ENCODE data around the gene TSSK6. TPM values are rescaled to one million over a fixed set of nuclear protein-coding genes. Genes with fewer than 3 reads are reported as not detected.

Gene TSSK6
- total RNA-seq, 1 experiment from 2014 or later = 4.7 TPM

DNA sequence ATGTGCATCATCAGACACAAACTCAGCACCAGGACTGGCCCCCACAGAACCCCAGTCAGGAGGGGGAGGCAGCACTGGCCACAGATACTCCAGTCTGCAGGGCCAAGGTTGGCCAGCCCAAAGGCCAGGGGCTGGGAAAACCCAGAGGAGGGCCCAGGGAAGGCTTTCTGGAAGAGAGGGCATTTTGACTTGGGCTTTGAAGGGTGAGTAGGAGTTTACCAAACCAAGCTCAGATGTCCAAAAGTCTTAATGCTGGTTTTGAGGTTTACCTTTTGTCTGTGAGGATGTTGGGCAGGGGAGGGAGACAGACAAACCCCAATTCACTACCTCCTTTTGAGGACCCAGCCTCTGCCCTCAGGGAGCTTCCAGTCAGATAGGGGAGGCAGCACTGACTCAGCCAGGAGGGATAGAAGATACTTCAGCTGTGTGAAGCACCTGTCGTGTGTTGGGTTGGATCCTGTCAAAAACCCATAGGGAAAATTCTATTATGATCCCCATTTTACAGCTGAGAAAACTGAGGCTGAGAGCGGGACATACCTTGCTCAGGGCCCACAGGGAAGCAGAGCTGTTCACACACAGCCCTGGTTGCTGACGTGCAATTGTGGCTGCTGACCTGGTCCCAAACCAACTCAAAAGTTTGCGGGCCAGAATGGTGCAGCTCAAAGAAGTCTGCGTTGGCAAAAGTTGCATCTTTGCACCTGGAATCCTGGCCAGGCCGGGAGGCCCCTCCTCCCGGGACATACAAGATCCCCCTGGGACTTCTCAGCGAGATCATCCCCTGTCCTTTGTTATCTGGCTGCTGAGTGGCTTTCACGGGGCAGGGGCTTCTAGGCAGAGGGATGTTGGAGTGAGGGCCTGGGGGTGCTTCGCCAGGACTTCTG, 35.9 kb upstream of the TSSK6 start:
- DNase-seq (ENCODE audit: low spot score) = no peak
- ChIA-PET CTCF (interaction anchor here (0.5 to 9.9 kb wide), 6 partner anchors 9 to 267 kb away, joined by 3 to 408 read pairs (median 4); partner anchors contain the start of genes CILP2, GMIP and YJEFN3), POLR2A (interaction anchor here (0.6 to 0.7 kb wide), 3 partner anchors 23 to 614 kb away, joined by 3 to 4 read pairs (median 3); partner anchors contain the start of gene YJEFN3)
- Mint-ChIP-seq H3K27ac (no peak overlapping the region), H3K9me3 (no peaks in the 10 kb centered on the region), H3K4me3 (no peak overlapping the region), H3K36me3 (no peaks in the 10 kb centered on the region), H3K4me1 (no peaks in the 10 kb centered on the region), H3K27me3 (ENCODE audit: low read depth) (no peaks in the 10 kb centered on the region)
- no peak for ATAC-seq
- TF ChIP-seq GTF2I (CRISPR knock-in tag; conservative IDR thresholded peaks at IDR 0.05) (peak; percentile 35; the same call in 1 of the 2 replicates), ZNF317 (CRISPR knock-in tag; IDR thresholded peaks at IDR 0.05; ENCODE audit: borderline replicate concordance, low read depth) (no peak)

DNA sequence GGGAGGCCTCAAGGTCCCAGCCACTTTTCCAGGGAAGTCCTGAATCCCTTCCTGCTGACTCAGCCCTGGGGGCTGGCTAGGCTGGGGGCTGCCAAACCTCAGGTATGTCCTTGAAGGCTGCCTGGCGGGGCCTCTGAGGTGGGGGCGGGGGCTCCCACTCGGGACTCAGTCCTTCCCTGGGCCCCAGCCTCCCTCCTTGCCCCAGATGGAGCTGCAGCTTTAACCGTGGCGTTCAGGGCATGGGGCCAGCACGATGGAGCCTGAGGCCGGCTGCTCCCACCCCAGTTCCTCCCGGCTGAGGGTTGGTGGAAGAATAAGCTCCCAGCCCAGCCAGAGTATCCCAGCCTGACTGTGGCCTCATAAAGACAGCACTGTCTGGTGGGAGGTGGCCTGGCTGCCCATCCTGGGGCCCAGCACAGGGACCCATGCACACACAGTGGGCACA, 35.2 kb upstream of the TSSK6 start:
- Mint-ChIP-seq H3K4me3 (no peak overlapping the region), H3K27ac (no peak overlapping the region), H3K4me1 (no peaks in the 10 kb centered on the region), H3K27me3 (ENCODE audit: low read depth) (no peaks in the 10 kb centered on the region), H3K9me3 (no peaks in the 10 kb centered on the region), H3K36me3 (no peaks in the 10 kb centered on the region)
- DNase-seq (ENCODE audit: low spot score) = no peak
- POLR2A ChIA-PET = interaction anchor here (0.7 kb wide), 1 partner anchor 22 kb away, joined by 3 read pairs; the partner anchor contains the start of gene YJEFN3
- TF ChIP-seq MYBL2 (CRISPR knock-in tag; IDR thresholded peaks at IDR 0.05) (no peak), ZNF671 (CRISPR knock-in tag; IDR thresholded peaks at IDR 0.05) (no peak), RORB (CRISPR knock-in tag; IDR thresholded peaks at IDR 0.05) (no peak), ELF4 (CRISPR knock-in tag; IDR thresholded peaks at IDR 0.05; ENCODE audit: low read depth) (no peak)
- TF ChIP-seq, protein P1, sequence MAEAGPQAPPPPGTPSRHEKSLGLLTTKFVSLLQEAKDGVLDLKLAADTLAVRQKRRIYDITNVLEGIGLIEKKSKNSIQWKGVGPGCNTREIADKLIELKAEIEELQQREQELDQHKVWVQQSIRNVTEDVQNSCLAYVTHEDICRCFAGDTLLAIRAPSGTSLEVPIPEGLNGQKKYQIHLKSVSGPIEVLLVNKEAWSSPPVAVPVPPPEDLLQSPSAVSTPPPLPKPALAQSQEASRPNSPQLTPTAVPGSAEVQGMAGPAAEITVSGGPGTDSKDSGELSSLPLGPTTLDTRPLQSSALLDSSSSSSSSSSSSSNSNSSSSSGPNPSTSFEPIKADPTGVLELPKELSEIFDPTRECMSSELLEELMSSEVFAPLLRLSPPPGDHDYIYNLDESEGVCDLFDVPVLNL (CRISPR knock-in tag; IDR thresholded peaks at IDR 0.05; ENCODE audit: borderline replicate concordance, low read depth) = no peak
- ATAC-seq = no peak
- CTCF ChIA-PET = interaction anchor here (0.5 to 9.9 kb wide), 3 partner anchors 16 to 266 kb away, joined by 3 to 408 read pairs (median 7); partner anchors contain the start of genes CILP2, GMIP and YJEFN3

DNA sequence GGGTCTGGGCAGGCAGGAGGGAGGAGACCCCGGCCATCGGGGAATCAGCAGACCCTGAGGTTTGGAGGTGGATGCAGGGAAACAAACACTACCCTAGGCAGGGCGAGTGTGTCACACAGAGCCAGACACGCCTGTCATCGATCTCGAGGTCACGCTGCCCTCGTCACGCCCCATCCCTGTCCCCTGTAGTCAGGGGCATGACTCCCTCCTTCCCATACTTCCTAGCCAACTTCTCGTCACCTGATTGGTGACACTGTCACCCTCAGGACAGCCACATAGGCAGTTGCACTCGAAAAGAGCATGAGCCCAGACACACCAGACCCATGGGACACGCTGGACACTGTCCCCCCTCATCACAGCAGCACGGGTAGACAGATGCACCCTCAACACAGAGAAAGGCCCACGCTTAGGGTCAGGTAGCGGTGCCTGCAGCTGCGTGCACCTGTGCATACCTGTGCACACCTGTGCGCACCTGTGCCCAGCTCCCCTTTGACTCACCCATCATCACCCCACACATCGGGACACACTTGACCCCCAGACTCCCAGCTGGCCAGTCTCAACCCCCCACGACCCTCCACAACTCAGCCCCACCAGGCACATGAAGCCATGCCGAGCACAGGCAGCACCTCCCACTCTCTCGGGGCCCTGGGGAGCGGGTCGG, 34.6 kb upstream of the TSSK6 start:
- H3K27ac Mint-ChIP-seq = peak overlapping the region; percentile 51; the same call in 1 of the 2 replicates
- H3K4me3 Mint-ChIP-seq = no peak overlapping the region
- TF ChIP-seq NR2C2 (CRISPR knock-in tag; IDR thresholded peaks at IDR 0.05) = no peak
- TF ChIP-seq ELF4 (CRISPR knock-in tag; IDR thresholded peaks at IDR 0.05; ENCODE audit: low read depth) = no peak
- TF ChIP-seq, protein P2, sequence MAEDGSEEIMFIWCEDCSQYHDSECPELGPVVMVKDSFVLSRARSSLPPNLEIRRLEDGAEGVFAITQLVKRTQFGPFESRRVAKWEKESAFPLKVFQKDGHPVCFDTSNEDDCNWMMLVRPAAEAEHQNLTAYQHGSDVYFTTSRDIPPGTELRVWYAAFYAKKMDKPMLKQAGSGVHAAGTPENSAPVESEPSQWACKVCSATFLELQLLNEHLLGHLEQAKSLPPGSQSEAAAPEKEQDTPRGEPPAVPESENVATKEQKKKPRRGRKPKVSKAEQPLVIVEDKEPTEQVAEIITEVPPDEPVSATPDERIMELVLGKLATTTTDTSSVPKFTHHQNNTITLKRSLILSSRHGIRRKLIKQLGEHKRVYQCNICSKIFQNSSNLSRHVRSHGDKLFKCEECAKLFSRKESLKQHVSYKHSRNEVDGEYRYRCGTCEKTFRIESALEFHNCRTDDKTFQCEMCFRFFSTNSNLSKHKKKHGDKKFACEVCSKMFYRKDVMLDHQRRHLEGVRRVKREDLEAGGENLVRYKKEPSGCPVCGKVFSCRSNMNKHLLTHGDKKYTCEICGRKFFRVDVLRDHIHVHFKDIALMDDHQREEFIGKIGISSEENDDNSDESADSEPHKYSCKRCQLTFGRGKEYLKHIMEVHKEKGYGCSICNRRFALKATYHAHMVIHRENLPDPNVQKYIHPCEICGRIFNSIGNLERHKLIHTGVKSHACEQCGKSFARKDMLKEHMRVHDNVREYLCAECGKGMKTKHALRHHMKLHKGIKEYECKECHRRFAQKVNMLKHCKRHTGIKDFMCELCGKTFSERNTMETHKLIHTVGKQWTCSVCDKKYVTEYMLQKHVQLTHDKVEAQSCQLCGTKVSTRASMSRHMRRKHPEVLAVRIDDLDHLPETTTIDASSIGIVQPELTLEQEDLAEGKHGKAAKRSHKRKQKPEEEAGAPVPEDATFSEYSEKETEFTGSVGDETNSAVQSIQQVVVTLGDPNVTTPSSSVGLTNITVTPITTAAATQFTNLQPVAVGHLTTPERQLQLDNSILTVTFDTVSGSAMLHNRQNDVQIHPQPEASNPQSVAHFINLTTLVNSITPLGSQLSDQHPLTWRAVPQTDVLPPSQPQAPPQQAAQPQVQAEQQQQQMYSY (CRISPR knock-in tag; IDR thresholded peaks at IDR 0.05) = no peak
- TF ChIP-seq ZBTB21 (CRISPR knock-in tag; IDR thresholded peaks at IDR 0.05; ENCODE audit: borderline replicate concordance) = no peak
- TF ChIP-seq, protein P3, sequence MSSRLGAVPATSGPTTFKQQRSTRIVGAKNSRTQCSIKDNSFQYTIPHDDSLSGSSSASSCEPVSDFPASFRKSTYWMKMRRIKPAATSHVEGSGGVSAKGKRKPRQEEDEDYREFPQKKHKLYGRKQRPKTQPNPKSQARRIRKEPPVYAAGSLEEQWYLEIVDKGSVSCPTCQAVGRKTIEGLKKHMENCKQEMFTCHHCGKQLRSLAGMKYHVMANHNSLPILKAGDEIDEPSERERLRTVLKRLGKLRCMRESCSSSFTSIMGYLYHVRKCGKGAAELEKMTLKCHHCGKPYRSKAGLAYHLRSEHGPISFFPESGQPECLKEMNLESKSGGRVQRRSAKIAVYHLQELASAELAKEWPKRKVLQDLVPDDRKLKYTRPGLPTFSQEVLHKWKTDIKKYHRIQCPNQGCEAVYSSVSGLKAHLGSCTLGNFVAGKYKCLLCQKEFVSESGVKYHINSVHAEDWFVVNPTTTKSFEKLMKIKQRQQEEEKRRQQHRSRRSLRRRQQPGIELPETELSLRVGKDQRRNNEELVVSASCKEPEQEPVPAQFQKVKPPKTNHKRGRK (CRISPR knock-in tag; IDR thresholded peaks at IDR 0.05; ENCODE audit: borderline replicate concordance) = no peak
- TF ChIP-seq TP53 (CRISPR knock-in tag; IDR thresholded peaks at IDR 0.05) = no peak
- TF ChIP-seq RELA (CRISPR knock-in tag; IDR thresholded peaks at IDR 0.05; ENCODE audit: borderline replicate concordance) = no peak
- no peak for TF ChIP-seq NFYB (CRISPR knock-in tag; conservative IDR thresholded peaks at IDR 0.05; ENCODE audit: low read depth)
- TF ChIP-seq, protein P4, sequence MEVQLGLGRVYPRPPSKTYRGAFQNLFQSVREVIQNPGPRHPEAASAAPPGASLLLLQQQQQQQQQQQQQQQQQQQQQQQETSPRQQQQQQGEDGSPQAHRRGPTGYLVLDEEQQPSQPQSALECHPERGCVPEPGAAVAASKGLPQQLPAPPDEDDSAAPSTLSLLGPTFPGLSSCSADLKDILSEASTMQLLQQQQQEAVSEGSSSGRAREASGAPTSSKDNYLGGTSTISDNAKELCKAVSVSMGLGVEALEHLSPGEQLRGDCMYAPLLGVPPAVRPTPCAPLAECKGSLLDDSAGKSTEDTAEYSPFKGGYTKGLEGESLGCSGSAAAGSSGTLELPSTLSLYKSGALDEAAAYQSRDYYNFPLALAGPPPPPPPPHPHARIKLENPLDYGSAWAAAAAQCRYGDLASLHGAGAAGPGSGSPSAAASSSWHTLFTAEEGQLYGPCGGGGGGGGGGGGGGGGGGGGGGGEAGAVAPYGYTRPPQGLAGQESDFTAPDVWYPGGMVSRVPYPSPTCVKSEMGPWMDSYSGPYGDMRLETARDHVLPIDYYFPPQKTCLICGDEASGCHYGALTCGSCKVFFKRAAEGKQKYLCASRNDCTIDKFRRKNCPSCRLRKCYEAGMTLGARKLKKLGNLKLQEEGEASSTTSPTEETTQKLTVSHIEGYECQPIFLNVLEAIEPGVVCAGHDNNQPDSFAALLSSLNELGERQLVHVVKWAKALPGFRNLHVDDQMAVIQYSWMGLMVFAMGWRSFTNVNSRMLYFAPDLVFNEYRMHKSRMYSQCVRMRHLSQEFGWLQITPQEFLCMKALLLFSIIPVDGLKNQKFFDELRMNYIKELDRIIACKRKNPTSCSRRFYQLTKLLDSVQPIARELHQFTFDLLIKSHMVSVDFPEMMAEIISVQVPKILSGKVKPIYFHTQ (CRISPR knock-in tag; IDR thresholded peaks at IDR 0.05) = no peak
- TF ChIP-seq IRF2 (CRISPR knock-in tag; IDR thresholded peaks at IDR 0.05; ENCODE audit: borderline replicate concordance, low read depth) = no peak
- H3K9me3 Mint-ChIP-seq = no peaks in the 10 kb centered on the region
- no peaks in the 10 kb centered on the region for H3K36me3 Mint-ChIP-seq
- DNase-seq (ENCODE audit: low spot score) (no peak), ATAC-seq (no peak)
- ChIA-PET CTCF (interaction anchor here (2.1 to 9.9 kb wide), 2 partner anchors 15 to 94 kb away, joined by 7 to 408 read pairs; partner anchors contain the start of genes CILP2, GMIP and YJEFN3), POLR2A (interaction anchor here (0.5 kb wide), 1 partner anchor 27 kb away, joined by 4 read pairs; no protein-coding TSS in a partner anchor)
- no peaks in the 10 kb centered on the region for H3K27me3 Mint-ChIP-seq (ENCODE audit: low read depth)
- H3K4me1 Mint-ChIP-seq = no peaks in the 10 kb centered on the region
